ENCODE results near the gene ACADS. TPM values are rescaled to one million over a fixed set of nuclear protein-coding genes. Genes with fewer than 3 reads are reported as not detected.

The ACADS gene
- total RNA-seq, 1 donor from 2014 or later = 8.1 TPM

- no peak overlapping the region for H3K4me3 Mint-ChIP-seq (ENCODE audit: unreplicated experiment)
- peaks cover 12% of the 10 kb centered on the region for H3K4me1 Mint-ChIP-seq (ENCODE audit: low read depth, unreplicated experiment)
- TF ChIP-seq CTCF (IDR thresholded peaks at IDR 0.05; ENCODE audit: partially characterized antibody, unreplicated experiment) = no peak
- peaks cover 2% of the 10 kb centered on the region for H3K27me3 Mint-ChIP-seq (ENCODE audit: unreplicated experiment)
- no peaks in the 10 kb centered on the region for H3K36me3 Mint-ChIP-seq (ENCODE audit: unreplicated experiment)
- no peak overlapping the region for H3K27ac Mint-ChIP-seq (ENCODE audit: unreplicated experiment)
- peaks cover 4% of the 10 kb centered on the region for H3K9me3 Mint-ChIP-seq (ENCODE audit: unreplicated experiment)
- DNase-seq = no peak
These were observed 41.1 kb upstream of the ACADS start for GRCh38 chr12:120684523-120684932.

- no peaks in the 10 kb centered on the region for H3K27me3 Mint-ChIP-seq (ENCODE audit: unreplicated experiment)
These were observed 40.1 kb upstream of the ACADS start for GRCh38 chr12:120685522-120685921.

GRCh38 chr12:120686151-120686689 is 39.4 kb upstream of the ACADS start:
- Mint-ChIP-seq H3K4me1 (ENCODE audit: low read depth, unreplicated experiment) (peaks cover 19% of the 10 kb centered on the region), H3K9me3 (ENCODE audit: unreplicated experiment) (peaks cover 4% of the 10 kb centered on the region), H3K27me3 (ENCODE audit: unreplicated experiment) (no peaks in the 10 kb centered on the region), H3K27ac (ENCODE audit: unreplicated experiment) (peak overlapping the region; percentile 62), H3K4me3 (ENCODE audit: unreplicated experiment) (peak overlapping the region; percentile 87), H3K36me3 (ENCODE audit: unreplicated experiment) (no peaks in the 10 kb centered on the region)
- peak; percentile 93 for DNase-seq
- no peak for TF ChIP-seq CTCF (IDR thresholded peaks at IDR 0.05; ENCODE audit: partially characterized antibody, unreplicated experiment)

More at GRCh38 chr12:120685522-120685921, 40.1 kb upstream of the ACADS start:
- Mint-ChIP-seq H3K4me1 (ENCODE audit: low read depth, unreplicated experiment) (peaks cover 15% of the 10 kb centered on the region), H3K9me3 (ENCODE audit: unreplicated experiment) (peaks cover 4% of the 10 kb centered on the region), H3K36me3 (ENCODE audit: unreplicated experiment) (no peaks in the 10 kb centered on the region), H3K4me3 (ENCODE audit: unreplicated experiment) (peak overlapping the region; percentile 87), H3K27ac (ENCODE audit: unreplicated experiment) (no peak overlapping the region)
- no peak for TF ChIP-seq CTCF (IDR thresholded peaks at IDR 0.05; ENCODE audit: partially characterized antibody, unreplicated experiment)
- no peak for DNase-seq

GRCh38 chr12:120686690-120687577 is 38.7 kb upstream of the ACADS start, which contains the start of gene MLEC:
MLEC (plus strand) TSS chr12:120687149; CDS start chr12:120687297, 148 bp downstream.
- Mint-ChIP-seq H3K27me3 (ENCODE audit: unreplicated experiment) (no peaks in the 10 kb centered on the region), H3K4me1 (ENCODE audit: low read depth, unreplicated experiment) (peaks cover 23% of the 10 kb centered on the region), H3K9me3 (ENCODE audit: unreplicated experiment) (peaks cover 4% of the 10 kb centered on the region), H3K27ac (ENCODE audit: unreplicated experiment) (peak within 1 kb of the TSS; percentile 70), H3K36me3 (ENCODE audit: unreplicated experiment) (no peaks in the 10 kb centered on the region), H3K4me3 (ENCODE audit: unreplicated experiment) (peak within 1 kb of the TSS; percentile 93)
- DNase-seq = peak; percentile 99
- TF ChIP-seq CTCF (IDR thresholded peaks at IDR 0.05; ENCODE audit: partially characterized antibody, unreplicated experiment) = no peak

Measured in glutamatergic neuron (in vitro differentiated cells).